ENCODE measurements around the gene TOB2.

Gene TOB2

GRCh38 chr22:41446639-41447434 is at the start of gene TOB2:
Gene TOB2, minus strand, starts transcription at chr22:41446801. Its CDS starts 9,456 bp downstream, at chr22:41437345.
- H3K9me3 ChIP-seq (ENCODE audit: low read length) = no peaks in the 10 kb centered on the region
- H3K27me3 ChIP-seq (ENCODE audit: insufficient read depth, low read length) = no peaks in the 10 kb centered on the region
- H2AFZ ChIP-seq (ENCODE audit: low read depth, low read length) = no peak within 1 kb of the TSS
- H3K36me3 ChIP-seq (ENCODE audit: insufficient read depth, low read length) = peaks cover 15% of the 10 kb centered on the region
- H3K4me1 ChIP-seq (ENCODE audit: insufficient read depth, low read length) = peaks cover 28% of the 10 kb centered on the region
- H3K4me3 ChIP-seq (ENCODE audit: low read length) = peak within 1 kb of the TSS; percentile 94

DNA sequence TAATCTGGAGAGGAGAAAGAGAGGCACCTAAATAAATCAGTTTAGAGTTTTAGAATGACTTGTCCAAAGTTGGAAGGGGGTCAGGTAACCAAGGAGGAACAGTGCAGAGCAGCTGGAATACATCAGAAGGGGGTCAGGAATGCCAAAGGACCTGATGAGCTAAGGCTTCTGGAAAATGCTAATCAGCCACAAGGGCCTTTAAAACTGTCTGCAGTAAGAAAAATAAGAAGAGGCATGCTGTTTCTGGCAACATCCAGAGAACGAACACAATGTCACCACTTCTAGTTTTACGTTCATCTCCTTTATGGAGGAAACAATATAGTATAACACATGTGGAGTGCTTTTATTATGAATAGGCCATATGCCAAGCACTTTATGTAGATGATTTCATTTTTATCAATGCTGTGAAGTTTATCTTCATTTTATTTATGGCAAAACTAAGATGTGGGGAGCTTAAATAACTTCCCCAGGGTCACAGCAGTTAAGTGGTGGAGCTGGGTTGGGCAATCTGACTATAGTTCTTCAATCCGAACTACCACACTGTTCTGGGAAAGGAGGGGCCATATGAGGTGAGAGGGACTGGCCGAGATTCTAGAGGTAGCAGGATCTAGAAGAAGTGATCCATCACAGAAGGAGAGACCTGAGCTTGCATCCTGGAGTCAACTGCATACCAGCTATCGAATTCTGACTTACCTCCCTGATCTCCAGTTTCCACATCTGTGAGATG is 44.9 kb upstream of the TOB2 start:
- Histone ChIP-seq H3K36me3 (ENCODE audit: insufficient read depth, low read length) (no peaks in the 10 kb centered on the region), H3K27me3 (ENCODE audit: insufficient read depth, low read length) (no peaks in the 10 kb centered on the region), H3K4me1 (ENCODE audit: insufficient read depth, low read length) (peaks cover 9% of the 10 kb centered on the region), H3K4me3 (ENCODE audit: low read length) (no peak overlapping the region), H2AFZ (ENCODE audit: low read depth, low read length) (no peak overlapping the region), H3K9me3 (ENCODE audit: low read length) (no peaks in the 10 kb centered on the region)

DNA sequence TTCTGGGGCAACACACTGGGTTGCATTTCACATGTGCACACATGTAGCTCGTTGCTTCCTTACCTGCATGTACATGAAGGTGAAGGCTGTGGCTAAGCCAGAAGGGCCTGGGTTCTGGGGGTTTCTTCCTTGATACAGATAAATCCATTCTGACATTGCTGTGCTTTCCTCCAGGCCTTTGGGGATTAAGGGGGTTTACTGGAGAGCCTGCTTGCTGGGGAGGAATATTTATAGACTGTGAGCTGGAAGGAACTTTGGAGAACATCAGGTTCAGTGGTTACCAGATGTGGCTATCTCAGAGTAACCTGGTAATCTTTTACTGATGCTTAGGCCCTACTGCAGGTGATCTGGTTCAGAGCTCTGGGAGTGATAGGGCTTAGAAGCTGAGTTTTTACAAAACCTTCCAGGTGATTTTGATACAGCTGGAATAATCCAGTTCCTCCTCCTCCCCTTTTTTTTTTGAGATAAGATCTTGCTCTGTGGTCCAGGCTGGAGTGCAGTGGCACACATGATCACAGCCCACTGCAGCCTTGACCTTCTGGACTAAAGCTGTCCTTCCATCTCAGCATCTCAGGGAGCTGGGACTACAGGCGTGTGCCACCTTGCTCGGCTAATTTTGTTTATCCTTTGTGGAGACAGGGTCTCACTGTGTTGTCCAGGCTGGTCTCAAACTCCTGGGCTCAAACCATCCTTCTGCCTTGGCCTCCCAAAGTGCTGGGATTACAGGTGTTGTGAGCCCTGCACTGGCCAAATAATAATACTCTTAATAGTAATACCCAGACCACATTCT is 42.2 kb upstream of the TOB2 start:
- Histone ChIP-seq H3K4me3 (ENCODE audit: low read length) (no peak overlapping the region), H2AFZ (ENCODE audit: low read depth, low read length) (no peak overlapping the region)

DNA sequence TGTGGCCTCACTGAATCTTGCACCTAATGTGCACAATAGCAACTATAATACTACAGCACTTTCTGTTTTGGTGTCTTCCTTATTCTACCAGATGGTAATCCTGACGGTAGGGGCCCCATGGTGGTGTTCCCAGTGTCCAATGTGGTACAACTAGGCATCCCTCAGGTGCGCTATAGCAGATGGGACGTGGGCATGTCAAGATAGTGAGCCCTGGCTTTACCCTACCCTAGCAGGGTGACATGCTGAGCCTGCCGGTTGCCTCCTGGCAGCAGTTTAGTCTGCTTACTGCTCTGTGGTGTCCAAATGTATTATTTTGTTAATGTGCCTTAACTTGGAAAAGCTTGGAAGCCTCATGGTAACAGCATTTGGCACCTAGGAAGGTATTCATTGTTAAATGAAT is 41.5 kb upstream of the TOB2 start:
- H2AFZ ChIP-seq (ENCODE audit: low read depth, low read length) = no peak overlapping the region
- no peaks in the 10 kb centered on the region for H3K9me3 ChIP-seq (ENCODE audit: low read length)
- peaks cover 13% of the 10 kb centered on the region for H3K4me1 ChIP-seq (ENCODE audit: insufficient read depth, low read length)
- no peak overlapping the region for H3K4me3 ChIP-seq (ENCODE audit: low read length)
- H3K27me3 ChIP-seq (ENCODE audit: insufficient read depth, low read length) = no peaks in the 10 kb centered on the region
- no peaks in the 10 kb centered on the region for H3K36me3 ChIP-seq (ENCODE audit: insufficient read depth, low read length)

More for the DNA sequence above, 42.2 kb upstream of the TOB2 start:
- H3K36me3 ChIP-seq (ENCODE audit: insufficient read depth, low read length) = no peaks in the 10 kb centered on the region
- H3K27me3 ChIP-seq (ENCODE audit: insufficient read depth, low read length) = no peaks in the 10 kb centered on the region
- no peaks in the 10 kb centered on the region for H3K9me3 ChIP-seq (ENCODE audit: low read length)
- peaks cover 13% of the 10 kb centered on the region for H3K4me1 ChIP-seq (ENCODE audit: insufficient read depth, low read length)

DNA sequence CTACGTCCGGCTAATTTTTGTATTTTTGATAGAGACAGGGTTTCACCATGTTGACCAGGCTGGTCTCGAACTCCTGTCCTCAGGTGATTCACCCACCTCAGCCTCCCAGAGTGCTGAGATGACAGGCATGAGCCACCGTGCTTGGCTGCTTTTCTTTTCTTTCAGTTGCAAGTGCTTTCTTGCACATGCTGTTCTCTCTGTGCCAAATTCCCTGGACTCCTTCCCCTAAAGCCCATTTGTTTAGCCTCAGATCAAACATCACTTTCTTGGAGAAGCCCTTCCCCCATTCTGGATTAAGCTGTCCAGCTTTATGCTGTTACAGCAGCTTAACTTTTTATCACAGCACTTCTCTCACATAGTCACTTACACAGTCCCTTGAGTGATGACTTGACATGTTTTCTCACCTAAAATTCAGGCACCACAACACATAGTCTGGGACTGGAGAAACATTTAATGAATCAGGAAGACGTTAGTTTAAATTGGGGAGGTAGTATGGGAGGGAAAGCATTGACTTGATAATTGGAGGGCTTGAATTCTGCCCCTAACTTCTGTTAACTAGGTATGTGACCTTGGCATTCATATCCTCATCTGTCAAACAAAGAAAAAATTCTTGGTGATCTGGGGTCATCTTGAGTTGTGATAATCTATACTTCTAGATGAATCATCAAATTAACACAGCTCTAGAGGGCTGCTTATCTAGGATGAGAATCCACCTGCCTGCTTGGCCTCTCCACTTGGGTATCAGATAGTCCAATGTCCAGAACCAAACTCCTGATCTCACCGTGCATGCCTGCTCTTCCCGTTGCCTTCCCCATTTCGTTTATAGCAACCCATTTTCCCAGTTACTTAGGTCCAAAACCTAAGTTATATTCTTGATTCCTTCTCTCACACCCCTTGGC is 40.7 kb upstream of the TOB2 start:
- no peak overlapping the region for H2AFZ ChIP-seq (ENCODE audit: low read depth, low read length)
- H3K36me3 ChIP-seq (ENCODE audit: insufficient read depth, low read length) = no peaks in the 10 kb centered on the region
- H3K4me1 ChIP-seq (ENCODE audit: insufficient read depth, low read length) = peaks cover 13% of the 10 kb centered on the region
- no peaks in the 10 kb centered on the region for H3K9me3 ChIP-seq (ENCODE audit: low read length)
- H3K4me3 ChIP-seq (ENCODE audit: low read length) = no peak overlapping the region
- H3K27me3 ChIP-seq (ENCODE audit: insufficient read depth, low read length) = no peaks in the 10 kb centered on the region

DNA sequence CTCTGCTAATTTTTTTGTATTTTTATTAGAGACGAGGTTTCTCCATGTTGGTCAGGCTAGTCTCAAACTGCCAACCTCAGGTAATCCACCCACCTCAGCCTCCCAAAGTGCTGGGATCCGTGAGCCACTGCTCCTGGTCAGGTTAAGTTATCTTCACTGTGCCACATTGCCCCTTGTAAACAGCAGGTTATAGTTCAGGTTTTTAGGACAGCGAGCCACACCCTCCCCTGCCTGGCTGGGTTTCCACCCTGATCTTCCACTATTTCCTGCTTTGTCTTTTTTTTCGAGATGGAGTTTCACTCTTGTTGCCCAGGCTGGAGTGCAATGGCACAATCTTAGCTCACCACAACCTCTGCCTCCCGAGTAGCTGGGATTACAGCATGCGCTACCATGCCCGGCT is 38.4 kb upstream of the TOB2 start:
- Histone ChIP-seq H3K4me3 (ENCODE audit: low read length) (no peak overlapping the region), H3K9me3 (ENCODE audit: low read length) (no peaks in the 10 kb centered on the region)

GRCh38 chr22:41482319-41482935 is 35.8 kb upstream of the TOB2 start:
- H3K27me3 ChIP-seq (ENCODE audit: insufficient read depth, low read length) = no peaks in the 10 kb centered on the region
- no peak overlapping the region for H2AFZ ChIP-seq (ENCODE audit: low read depth, low read length)
- H3K4me3 ChIP-seq (ENCODE audit: low read length) = no peak overlapping the region
- peaks cover 44% of the 10 kb centered on the region for H3K4me1 ChIP-seq (ENCODE audit: insufficient read depth, low read length)
- H3K36me3 ChIP-seq (ENCODE audit: insufficient read depth, low read length) = no peaks in the 10 kb centered on the region
- no peaks in the 10 kb centered on the region for H3K9me3 ChIP-seq (ENCODE audit: low read length)

More for the DNA sequence above, 38.4 kb upstream of the TOB2 start:
- no peak overlapping the region for H2AFZ ChIP-seq (ENCODE audit: low read depth, low read length)
- no peaks in the 10 kb centered on the region for H3K36me3 ChIP-seq (ENCODE audit: insufficient read depth, low read length)
- H3K27me3 ChIP-seq (ENCODE audit: insufficient read depth, low read length) = no peaks in the 10 kb centered on the region
- H3K4me1 ChIP-seq (ENCODE audit: insufficient read depth, low read length) = peaks cover 27% of the 10 kb centered on the region

- Histone ChIP-seq H3K4me3 (ENCODE audit: low read length) (no peak overlapping the region), H2AFZ (ENCODE audit: low read depth, low read length) (no peak overlapping the region), H3K4me1 (ENCODE audit: insufficient read depth, low read length) (peaks cover 40% of the 10 kb centered on the region), H3K9me3 (ENCODE audit: low read length) (no peaks in the 10 kb centered on the region), H3K36me3 (ENCODE audit: insufficient read depth, low read length) (no peaks in the 10 kb centered on the region), H3K27me3 (ENCODE audit: insufficient read depth, low read length) (no peaks in the 10 kb centered on the region)
These were observed 35.3 kb upstream of the TOB2 start for GRCh38 chr22:41481925-41482318.

GRCh38 chr22:41481131-41481830 is 34.7 kb upstream of the TOB2 start:
- Histone ChIP-seq H3K36me3 (ENCODE audit: insufficient read depth, low read length) (no peaks in the 10 kb centered on the region), H3K9me3 (ENCODE audit: low read length) (no peaks in the 10 kb centered on the region), H2AFZ (ENCODE audit: low read depth, low read length) (no peak overlapping the region), H3K4me3 (ENCODE audit: low read length) (no peak overlapping the region), H3K27me3 (ENCODE audit: insufficient read depth, low read length) (no peaks in the 10 kb centered on the region), H3K4me1 (ENCODE audit: insufficient read depth, low read length) (peaks cover 40% of the 10 kb centered on the region)

DNA sequence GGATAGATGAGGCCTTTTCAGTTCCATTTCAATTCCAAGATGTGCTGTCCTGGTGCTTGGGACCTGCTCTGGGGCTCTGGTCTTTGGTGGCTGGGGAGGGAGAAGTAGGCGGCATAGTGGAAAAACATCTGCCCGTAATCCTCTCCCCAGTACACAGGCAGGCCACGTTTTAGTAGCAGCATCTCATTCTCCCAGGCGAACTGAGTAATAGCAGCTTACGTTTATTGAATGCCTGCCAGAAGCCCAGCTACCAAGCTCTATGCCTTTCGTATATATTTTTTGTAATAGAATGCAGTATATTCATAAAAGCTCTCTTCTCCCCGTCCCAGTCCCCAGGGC is 33.8 kb upstream of the TOB2 start:
- H3K4me1 ChIP-seq (ENCODE audit: insufficient read depth, low read length) = peaks cover 36% of the 10 kb centered on the region
- no peaks in the 10 kb centered on the region for H3K36me3 ChIP-seq (ENCODE audit: insufficient read depth, low read length)
- no peak overlapping the region for H3K4me3 ChIP-seq (ENCODE audit: low read length)
- H3K9me3 ChIP-seq (ENCODE audit: low read length) = no peaks in the 10 kb centered on the region
- H3K27me3 ChIP-seq (ENCODE audit: insufficient read depth, low read length) = no peaks in the 10 kb centered on the region
- H2AFZ ChIP-seq (ENCODE audit: low read depth, low read length) = no peak overlapping the region

- H3K27me3 ChIP-seq (ENCODE audit: insufficient read depth, low read length) = no peaks in the 10 kb centered on the region
- H3K4me1 ChIP-seq (ENCODE audit: insufficient read depth, low read length) = peaks cover 36% of the 10 kb centered on the region
- H2AFZ ChIP-seq (ENCODE audit: low read depth, low read length) = no peak overlapping the region
- H3K9me3 ChIP-seq (ENCODE audit: low read length) = no peaks in the 10 kb centered on the region
- H3K36me3 ChIP-seq (ENCODE audit: insufficient read depth, low read length) = no peaks in the 10 kb centered on the region
- peak overlapping the region; percentile 10 for H3K4me3 ChIP-seq (ENCODE audit: low read length)
These were observed 33.2 kb upstream of the TOB2 start for GRCh38 chr22:41479671-41480396.

Data from neuron (in vitro differentiated cells).